GM21360 (cell line): Measurements from ENCODE around the gene RABGAP1L.
"Not testable (repeated sequence)": the region's sequence is repeated elsewhere in the genome, so short reads cannot be mapped to it uniquely, and the experiment has no call there.

Experiments used
- ATAC-seq: cut with Tn5 transposase; IDR thresholded peaks from one replicate; pipeline ENCODE4 v1.9.1; 2021; ENCODE audit warnings: mild to moderate bottlenecking, moderate library complexity; ENCODE audit not compliant: unreplicated experiment

RABGAP1L gene

GRCh38 chr1:174649572-174649971, 490.3 kb downstream of the RABGAP1L start:
- ATAC-seq = not testable (repeated sequence)

- ATAC-seq = no peak
Measured at GRCh38 chr1:174652569-174653280, 493.4 kb downstream of the RABGAP1L start.

DNA sequence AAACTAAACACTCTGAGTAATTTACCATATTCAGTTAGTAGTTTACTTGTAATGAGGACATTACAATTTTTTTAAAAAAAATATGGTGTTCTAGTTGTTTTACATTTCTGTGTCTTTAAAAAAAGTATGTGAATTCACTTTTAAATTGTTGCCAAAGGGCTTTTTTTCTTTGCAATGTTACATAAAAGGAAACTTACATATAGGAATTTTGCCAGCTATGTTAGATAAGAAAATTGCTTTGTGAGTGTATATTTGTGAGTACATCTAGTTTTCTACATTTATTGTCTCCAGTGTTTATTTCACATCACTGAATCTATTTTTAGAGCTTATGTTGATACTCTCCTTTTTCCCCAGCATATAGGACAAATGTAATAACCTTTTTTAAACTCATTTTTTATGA, 495.2 kb downstream of the RABGAP1L start:
- no peak for ATAC-seq

DNA sequence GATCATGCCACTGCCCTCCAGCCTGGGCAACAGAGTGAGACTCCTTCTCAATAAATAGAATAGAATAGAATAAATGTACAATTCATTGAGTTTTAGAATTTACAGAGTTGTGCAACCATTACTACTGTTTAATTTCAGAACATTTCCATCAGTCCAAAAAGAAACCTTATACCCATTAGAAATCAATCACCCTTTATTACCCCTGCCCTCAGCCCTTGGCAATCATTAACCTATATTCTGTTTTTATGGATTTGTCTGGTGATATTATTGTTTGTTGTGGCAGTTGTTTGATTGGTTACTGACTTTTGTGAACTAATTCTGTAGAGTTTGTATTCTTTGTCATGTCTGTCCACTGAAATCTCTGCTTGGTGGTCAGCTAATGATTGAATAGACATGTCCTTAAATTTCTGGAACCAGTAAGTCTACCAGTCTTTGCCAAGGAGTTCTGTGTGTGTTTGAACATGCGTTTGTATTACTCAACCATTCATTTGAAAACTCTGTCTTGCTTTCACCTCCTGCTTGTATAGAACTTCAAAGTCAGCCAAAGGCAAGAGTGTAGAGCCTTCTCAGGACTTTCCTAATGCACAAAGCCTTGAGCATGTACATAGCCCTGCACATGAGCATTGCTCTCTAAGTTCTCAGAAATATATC, 497.2 kb downstream of the RABGAP1L start:
- no peak for ATAC-seq

GRCh38 chr1:174657411-174657810, 498.1 kb downstream of the RABGAP1L start:
- no peak for ATAC-seq

DNA sequence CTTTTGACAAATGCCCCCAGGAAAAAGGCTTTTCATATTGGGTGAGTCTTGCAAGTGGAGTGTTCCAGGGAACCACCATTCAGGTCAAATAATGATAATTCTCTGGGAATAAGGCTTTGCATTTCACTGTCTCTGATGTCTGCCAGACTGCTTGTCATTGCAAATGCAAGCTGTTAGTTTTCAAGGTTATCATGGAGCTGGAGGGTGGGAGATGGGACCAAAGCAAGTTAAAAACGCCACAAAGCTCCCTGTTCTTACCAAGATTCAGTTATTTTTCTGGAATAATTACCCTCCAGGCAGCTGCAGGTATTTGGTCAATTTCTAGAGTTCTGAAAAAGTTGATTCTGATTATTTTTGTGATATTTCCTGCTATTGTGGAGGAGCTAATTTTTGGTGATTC, 498.6 kb downstream of the RABGAP1L start:
- no peak for ATAC-seq

DNA sequence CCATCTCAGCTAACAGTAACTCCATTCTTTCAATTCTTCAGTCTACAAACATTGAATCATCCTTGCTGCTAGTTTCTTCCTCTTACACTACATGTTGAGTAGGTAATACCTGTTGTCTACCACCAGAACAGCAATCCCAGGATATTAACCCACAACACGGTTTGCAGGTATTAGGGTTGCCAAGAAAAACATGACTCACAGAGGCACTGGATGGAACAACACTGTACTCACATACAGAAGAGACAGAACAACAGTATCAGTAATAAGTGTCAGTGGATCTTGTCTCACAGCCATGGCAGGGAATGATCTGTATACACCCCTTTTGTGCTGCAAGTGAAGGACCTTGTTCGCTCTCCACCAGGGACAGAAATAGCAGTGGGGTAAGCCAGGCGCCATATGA, 500.5 kb downstream of the RABGAP1L start:
- ATAC-seq = no peak

DNA sequence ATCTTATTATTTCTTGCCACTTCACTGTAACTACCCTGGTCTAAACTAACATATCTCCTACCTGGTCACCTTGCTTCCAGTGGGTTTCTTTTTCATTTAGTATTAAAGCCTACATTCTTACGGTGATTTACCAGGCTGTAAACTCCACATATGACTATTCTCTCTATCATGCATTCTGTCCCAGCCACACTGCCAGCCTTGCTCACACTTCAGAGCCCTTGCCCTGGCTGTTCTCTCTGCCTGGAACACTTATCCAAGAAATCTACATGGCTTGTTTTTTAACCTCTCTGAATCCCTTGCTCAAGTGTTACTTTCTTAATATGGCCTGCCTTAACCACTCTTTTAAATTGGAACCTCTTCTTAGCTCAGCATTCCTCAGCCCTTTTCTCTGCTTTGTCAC, 501.2 kb downstream of the RABGAP1L start:
- no peak for ATAC-seq

DNA sequence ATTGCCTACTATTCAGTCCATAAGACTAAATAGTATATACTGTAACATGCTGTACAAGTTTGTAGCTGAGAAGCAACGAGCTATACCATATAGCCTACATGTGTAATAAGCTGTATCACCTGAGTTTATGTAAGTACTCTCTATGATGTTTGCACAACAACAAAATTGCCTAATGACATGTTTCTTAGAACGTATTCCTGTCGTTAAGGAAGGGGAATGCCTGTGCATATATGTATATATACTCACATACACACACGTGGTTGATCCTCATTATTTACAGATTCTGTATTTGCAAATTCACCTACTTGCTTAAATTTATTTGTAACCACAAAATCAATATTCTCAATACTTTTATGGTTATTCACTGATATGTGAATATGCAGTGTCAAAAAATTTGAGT, 504.0 kb downstream of the RABGAP1L start:
- ATAC-seq = no peak

DNA sequence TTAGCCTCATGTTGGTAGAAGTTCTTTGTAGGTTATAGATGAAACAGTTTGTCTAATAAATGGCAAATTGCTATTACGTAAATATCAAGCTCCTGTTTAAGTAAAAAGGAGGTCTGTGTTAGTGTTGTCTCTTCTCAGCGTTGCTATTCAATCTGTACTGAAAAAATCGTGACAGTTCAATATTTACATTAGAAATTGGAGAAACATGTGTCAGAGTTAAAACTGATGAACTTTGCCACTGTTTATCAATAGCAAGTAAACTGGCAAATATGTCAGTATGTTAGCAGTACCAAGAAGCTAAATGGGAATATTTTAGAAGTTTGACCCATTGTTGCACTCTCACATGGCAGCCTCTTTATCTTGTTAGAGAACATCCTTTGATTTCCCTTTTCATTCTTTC, 506.9 kb downstream of the RABGAP1L start:
- no peak for ATAC-seq

DNA sequence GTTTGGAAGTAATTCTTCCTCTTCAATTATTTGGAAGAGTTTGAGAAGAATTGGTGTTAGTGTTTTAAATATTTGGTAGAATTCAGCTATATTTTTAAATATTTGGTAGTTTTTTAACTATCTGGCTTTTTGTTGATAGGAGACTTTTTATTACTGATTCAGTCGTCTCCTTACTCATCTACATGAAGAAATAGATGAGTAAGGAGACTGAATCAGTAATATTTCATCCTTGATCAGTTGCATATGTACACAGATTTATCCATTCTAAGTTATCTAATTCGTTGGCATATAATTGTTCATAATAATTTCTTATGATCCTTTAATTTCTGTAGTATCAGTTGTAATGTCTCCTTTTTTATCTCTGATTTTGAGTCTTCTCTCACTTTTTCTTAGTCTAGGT, 512.5 kb downstream of the RABGAP1L start:
- no peak for ATAC-seq

DNA sequence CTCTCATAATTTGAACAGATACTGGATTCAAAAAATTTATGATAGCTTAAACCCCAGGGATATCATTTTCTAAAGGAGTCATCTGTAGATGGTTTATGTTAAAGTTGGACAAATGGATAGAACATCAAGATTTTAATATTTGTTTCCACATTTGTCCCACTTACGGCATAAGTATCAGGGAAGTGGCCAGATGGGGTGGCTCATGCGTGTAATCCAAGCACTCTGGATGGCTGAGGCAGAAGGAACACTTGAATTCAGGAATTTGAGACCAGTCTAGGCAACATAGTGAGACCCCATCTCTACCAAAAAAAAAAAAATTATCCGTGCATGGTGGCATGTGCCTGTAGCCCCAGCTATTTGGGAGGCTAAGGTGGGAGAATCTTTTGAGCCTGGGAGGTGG, 517.5 kb downstream of the RABGAP1L start:
- no peak for ATAC-seq

GRCh38 chr1:174678657-174679056, 519.3 kb downstream of the RABGAP1L start:
- ATAC-seq = no peak

- ATAC-seq = no peak
Measured at GRCh38 chr1:174680101-174680500, 520.8 kb downstream of the RABGAP1L start.

- no peak for ATAC-seq
Measured at GRCh38 chr1:174682419-174683008, 523.2 kb downstream of the RABGAP1L start.

- no peak for ATAC-seq
Measured at GRCh38 chr1:174686213-174686612, 526.9 kb downstream of the RABGAP1L start.

GRCh38 chr1:174689524-174689923, 530.2 kb downstream of the RABGAP1L start:
- ATAC-seq = no peak

GRCh38 chr1:174690266-174690665, 530.9 kb downstream of the RABGAP1L start:
- no peak for ATAC-seq

- no peak for ATAC-seq
Measured at GRCh38 chr1:174692313-174692712, 533.0 kb downstream of the RABGAP1L start.

- ATAC-seq = no peak
Measured at GRCh38 chr1:174693085-174693484, 533.8 kb downstream of the RABGAP1L start.

DNA sequence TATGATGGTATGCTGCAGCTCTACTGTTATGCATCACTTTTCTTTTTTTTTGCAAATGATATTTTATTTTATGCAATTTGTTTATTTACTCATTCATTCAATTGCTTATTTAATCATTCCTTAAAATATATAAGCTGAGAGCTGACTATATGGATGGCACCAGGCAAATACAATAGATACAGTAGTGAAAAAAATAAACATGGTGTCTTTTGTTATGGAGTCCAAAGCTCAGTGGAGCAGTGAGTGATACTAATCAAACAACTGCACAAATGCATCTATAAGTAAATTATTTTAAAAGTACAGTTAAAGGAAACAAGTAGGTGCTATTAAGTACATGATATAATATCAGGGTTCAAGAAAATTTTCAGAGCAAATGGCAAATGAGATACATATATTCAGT, 534.2 kb downstream of the RABGAP1L start:
- not testable (repeated sequence) for ATAC-seq
